ENCODE measurements around the gene KIRREL3.

The KIRREL3 gene

DNA sequence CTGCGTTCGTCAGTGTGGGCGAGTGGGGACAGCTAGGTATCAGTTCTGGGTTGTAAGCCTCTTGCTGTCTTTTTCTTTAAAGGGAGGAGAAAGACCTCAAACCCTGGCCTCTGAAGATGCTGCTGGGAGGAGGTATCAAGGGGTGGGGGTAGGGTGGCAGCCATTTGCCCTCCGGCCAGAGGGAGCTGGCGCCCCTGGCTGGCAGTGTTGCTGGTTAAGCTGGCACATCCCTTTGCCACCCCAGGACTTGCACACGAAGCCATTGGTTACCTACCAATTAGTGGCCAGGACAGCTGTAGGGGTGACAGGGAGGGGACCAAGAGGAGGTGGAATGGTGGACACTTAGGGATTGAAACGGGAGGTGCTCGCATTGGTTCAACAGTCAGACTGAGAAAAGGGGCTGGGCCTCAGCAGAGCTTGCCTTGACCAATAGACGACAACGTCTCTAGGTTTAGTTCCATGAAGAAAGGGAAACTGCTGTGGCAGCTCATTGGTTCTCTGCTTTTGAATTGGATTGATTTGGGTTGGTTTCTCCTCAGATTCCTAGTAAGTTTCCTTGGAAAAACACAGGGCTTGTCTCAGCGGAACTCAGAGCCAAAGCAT, 567.2 kb downstream of the KIRREL3 start:
- DNase-seq (ENCODE audit: low read depth in 1 of 2, low spot score in 1 of 2), result no peak
- TF ChIP-seq JUND (IDR thresholded peaks at IDR 0.05; ENCODE audit: low read depth), result no peak
- in situ Hi-C loops (cut with HindIII; ENCODE audit: low pct_unique_long_range_greater_than_20kb, low sequenced_read_pairs), result no loop called here

DNA sequence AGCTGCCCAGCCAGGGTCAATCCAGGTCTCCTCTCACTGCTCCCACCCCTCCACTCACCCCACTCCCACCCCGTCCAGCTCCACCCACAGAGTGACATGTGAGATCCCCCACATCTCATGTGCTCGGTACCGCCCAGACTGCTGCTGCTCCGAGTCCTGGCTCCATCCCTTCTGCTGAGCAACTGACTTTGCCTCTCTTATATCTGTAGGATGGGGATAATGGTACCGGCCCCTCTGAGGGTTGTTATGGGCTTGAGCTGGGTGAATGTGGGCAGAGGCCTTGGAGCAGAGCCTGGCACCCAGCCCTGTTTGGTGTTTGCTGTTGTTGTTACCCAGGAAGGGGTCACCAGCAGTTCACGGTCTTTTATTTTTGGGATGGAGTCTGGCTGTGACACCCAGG, 568.0 kb downstream of the KIRREL3 start:
- no peak for DNase-seq (ENCODE audit: low read depth in 1 of 2, low spot score in 1 of 2)
- in situ Hi-C loops (cut with HindIII; ENCODE audit: low pct_unique_long_range_greater_than_20kb, low sequenced_read_pairs), result no loop called here
- TF ChIP-seq JUND (IDR thresholded peaks at IDR 0.05; ENCODE audit: low read depth), result no peak

DNA sequence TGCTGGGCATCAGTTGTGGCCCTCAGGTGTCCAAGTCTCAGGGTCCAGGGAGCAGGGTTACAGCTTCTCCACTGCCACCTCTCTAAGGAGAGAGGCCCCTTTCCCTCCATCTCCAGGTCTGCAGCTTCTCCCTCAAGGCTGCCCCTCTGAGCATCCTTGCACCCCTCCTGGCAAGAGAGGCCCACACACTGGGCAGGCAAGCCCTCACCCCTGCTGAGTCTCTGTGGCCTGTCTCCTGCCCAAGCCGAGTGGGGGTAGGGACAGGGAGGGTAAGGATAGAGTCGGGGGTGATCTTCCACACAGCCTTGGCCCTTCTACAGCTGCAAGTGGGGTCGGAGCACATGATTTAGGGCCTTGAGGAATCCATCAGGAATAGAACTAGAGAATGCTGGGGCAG, 568.5 kb downstream of the KIRREL3 start:
- TF ChIP-seq JUND (IDR thresholded peaks at IDR 0.05; ENCODE audit: low read depth), result no peak
- DNase-seq (ENCODE audit: low read depth in 1 of 2, low spot score in 1 of 2), result no peak
- in situ Hi-C loops (cut with HindIII; ENCODE audit: low pct_unique_long_range_greater_than_20kb, low sequenced_read_pairs), result no loop called here

DNA sequence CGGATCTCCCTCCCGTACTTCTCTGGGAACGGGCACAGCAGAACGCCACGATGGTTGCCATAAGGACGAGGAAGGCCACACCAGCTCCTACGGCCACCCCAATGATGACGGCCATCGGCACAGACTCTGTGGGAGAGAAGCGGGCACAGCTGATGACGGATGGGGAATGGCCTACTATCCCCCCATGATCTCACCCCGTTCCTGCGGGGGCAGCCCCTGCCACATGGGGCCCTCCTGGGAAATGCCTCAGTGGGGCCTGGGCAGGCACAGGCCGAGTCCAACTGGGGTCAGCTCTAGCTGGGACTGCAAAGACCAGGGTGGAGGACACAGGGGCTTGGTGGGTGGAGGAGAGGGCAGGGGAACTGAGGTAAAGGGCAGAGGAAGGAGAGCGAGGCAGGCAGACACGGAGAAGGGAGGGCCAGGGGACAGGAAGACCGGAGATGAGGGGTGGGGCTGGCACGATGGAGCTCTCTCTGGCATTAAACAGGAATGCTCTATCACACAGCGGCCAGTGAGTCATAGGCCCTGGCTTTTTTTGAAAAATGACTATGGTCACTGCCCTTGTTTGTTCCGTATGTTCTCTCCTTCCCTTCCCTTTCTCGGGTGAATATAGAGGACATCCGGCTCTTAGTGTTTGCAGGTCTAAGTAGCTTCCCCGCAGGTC, 569.0 kb downstream of the KIRREL3 start:
- no peak for DNase-seq (ENCODE audit: low read depth in 1 of 2, low spot score in 1 of 2)
- in situ Hi-C loops (cut with HindIII; ENCODE audit: low pct_unique_long_range_greater_than_20kb, low sequenced_read_pairs), result no loop called here
- TF ChIP-seq JUND (IDR thresholded peaks at IDR 0.05; ENCODE audit: low read depth), result no peak

DNA sequence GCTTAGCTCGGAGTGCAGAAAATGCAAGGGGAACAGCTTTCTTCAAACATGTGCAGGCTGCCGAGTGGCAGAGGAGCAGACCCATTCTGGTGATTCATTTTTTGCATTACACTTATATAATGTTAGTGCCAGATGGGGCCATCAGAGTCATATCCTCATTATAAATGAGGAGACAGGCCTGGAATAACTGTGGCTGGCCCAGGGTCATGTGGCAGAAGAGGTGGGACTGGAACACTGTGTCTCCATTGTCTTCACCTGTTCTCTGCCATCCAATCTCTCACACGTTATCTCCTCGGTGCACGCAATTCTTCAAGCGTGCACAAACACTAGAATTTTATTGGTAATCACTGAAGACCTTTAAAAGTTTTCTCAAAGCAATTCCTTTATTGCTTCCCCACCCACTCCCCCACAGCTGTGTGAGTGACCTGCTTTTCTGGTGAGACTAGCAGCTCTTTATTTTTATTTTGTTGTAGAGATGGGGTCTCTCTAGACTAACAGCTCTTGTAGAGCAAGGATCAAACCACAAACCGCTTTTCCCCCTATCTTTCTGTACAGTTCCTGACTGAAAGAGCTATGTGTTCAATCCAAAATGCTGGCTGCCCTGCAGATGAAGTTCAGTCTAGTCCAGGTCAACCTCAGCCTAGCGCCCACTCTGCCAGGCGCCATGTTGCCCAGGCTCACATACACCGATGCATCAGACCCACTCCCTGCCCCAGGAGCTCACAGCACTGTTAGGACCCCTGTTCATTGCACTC, 569.8 kb downstream of the KIRREL3 start:
- no peak for DNase-seq (ENCODE audit: low read depth in 1 of 2, low spot score in 1 of 2)
- no peak for TF ChIP-seq JUND (IDR thresholded peaks at IDR 0.05; ENCODE audit: low read depth)
- in situ Hi-C loops (cut with HindIII; ENCODE audit: low pct_unique_long_range_greater_than_20kb, low sequenced_read_pairs), result no loop called here

DNA sequence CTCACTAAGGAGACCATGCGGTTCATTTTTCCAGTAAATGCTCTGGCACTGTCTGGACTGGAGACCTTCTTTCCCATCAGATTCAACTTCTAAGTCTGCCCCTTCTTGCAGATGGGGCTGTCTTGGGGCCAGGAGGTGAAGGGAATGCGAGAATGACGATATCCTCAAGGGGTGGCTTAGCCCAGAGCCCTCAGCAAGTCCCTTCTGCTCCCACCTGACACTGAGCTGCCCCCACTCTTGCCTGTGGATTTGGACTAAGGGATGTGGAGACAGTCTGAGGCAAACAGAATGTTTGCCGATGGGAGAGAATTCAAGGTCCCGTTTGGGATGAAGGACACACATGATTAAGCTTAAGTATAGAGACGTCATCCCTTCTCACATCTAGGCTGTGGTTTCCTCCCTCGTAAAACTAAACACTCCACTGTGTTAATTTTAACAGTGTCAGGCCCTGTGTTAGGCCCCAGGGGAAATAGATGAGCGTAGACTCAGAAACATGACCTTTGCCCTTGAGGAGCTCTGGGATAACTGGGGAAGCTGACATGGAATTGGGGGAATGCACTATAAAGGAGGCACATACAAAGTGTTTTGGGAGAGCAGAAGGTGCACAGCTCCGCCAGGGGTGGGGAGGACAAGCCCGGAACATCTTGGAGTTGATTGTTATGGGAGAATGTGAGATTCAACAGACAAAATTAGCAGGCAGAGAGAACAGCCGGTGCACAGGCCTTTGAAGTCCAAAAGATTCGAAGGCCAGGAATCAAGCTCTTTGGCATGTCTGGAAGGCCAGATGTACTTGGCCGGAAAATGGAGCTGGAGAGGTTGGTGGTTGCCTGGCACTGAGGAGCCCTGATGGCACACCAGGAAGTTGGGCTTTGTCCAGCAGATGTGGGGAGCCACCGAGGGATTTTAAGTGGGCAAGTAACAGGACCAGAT, 573.5 kb downstream of the KIRREL3 start:
- in situ Hi-C loops (cut with HindIII; ENCODE audit: low pct_unique_long_range_greater_than_20kb, low sequenced_read_pairs), result no loop called here
- TF ChIP-seq JUND (IDR thresholded peaks at IDR 0.05; ENCODE audit: low read depth), result no peak
- no peak for DNase-seq (ENCODE audit: low read depth in 1 of 2, low spot score in 1 of 2)

DNA sequence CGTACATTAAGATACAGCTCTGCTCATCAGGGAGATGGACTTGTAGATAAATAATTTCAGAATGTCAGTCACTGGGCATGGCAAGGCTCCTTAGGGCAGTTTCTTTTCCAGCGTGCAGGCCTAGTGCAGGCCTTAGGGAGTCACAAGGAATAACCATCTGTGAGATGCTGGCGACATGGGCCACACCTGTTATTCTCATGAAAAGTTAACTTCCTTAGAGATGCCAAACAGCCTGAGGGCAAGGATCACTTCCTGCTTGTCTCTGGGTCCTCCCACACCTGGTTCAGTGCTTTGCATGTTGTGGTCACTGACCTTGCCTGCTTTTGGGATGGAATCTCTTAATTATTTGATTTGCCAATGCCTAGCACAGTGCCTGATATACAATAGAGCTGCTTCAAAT, 574.5 kb downstream of the KIRREL3 start:
- TF ChIP-seq JUND (IDR thresholded peaks at IDR 0.05; ENCODE audit: low read depth), result no peak
- DNase-seq (ENCODE audit: low read depth in 1 of 2, low spot score in 1 of 2), result peak in 1 of 2 experiments; percentile 73
- in situ Hi-C loops (cut with HindIII; ENCODE audit: low pct_unique_long_range_greater_than_20kb, low sequenced_read_pairs), result no loop called here

DNA sequence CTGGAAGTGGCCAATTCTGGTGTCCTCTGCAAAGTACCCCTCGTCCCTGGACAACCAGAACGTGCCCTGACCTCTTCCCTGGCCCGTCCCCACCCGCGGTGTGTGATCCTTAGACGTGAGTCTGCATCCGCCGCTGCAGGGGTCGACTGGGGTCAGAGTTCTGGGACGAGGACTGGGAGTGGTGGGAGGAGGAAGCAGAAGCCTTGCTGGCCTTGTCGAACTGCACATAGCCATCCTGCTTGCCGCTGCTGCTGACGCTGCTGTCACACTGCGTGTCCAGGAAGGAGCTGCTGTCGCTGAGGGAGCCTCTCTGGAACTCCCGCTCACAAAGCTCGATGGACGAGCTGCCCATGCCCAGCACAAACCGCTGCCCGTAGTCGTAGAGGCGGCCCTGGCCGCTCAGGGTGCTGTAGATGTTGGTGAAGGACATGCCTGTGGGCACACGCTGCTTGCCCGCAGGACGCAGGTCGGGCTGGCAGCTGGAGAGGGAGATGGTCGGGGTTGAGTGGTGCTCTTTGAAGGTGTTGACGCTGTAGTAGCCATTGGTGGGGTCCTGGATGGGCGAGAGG, 576.0 kb downstream of the KIRREL3 start:
- in situ Hi-C loops (cut with HindIII; ENCODE audit: low pct_unique_long_range_greater_than_20kb, low sequenced_read_pairs), result no loop called here
- no peak for TF ChIP-seq JUND (IDR thresholded peaks at IDR 0.05; ENCODE audit: low read depth)
- DNase-seq (ENCODE audit: low read depth in 1 of 2, low spot score in 1 of 2), result no peak

DNA sequence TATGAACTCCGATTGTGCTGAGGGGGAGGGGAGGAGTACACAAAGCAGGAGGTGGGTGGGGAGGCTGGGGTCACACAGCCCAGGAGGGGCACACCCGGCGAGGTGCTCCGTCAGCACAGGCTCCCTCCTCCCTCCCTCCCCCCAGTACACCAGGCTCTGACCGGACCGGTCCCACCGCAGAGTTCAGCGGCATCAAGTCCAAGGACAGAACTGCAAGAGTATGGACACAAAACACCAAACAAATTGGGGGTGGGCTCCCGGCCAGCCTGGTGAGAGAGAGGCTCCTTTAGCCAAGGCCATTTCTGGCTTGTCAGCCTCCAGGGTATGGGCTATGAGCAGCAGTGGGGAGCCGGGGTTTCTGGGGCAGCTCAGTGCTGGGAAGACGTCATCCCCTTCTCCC, 576.8 kb downstream of the KIRREL3 start:
- no peak for DNase-seq (ENCODE audit: low read depth in 1 of 2, low spot score in 1 of 2)
- in situ Hi-C loops (cut with HindIII; ENCODE audit: low pct_unique_long_range_greater_than_20kb, low sequenced_read_pairs), result no loop called here
- no peak for TF ChIP-seq JUND (IDR thresholded peaks at IDR 0.05; ENCODE audit: low read depth)

DNA sequence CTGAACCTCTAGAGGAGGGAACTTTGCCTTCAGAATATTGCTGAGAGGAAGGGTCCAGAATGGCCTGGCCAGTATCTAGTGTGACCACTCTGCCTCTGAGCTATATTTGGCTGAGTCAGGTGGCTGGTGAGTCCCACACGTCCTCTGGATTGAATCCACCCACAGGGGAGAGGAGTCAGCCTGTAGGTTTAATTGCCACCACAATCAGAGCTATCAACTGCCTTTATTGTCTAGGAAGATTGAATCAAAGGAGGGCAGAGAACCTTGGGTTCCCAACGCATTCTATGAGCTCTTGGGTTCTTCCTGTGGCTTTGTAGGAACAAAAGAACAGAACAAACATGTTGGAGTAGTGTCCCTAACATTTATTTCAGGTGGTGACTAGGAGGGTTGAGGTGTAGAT, 577.4 kb downstream of the KIRREL3 start:
- in situ Hi-C loops (cut with HindIII; ENCODE audit: low pct_unique_long_range_greater_than_20kb, low sequenced_read_pairs), result no loop called here
- no peak for DNase-seq (ENCODE audit: low read depth in 1 of 2, low spot score in 1 of 2)
- no peak for TF ChIP-seq JUND (IDR thresholded peaks at IDR 0.05; ENCODE audit: low read depth)

DNA sequence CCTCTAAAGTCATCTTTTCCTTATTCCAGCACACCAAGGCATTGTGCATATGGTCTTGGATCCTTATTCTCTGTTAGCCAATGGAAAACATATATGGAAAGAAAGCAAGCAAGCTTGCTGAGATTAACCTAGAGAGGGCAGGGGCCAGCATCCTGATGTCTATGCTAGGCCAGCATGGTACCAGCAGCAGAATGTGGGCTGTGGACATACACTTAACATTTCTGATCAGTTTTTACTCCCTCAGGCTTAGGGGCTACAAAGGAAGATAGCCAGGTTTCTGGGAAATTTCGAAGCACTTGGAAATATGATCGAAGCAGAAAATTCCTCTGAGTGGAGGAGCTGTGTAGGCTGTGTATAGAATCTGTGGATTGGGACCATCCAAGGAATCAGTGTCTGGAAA, 578.1 kb downstream of the KIRREL3 start:
- TF ChIP-seq JUND (IDR thresholded peaks at IDR 0.05; ENCODE audit: low read depth), result no peak
- in situ Hi-C loops (cut with HindIII; ENCODE audit: low pct_unique_long_range_greater_than_20kb, low sequenced_read_pairs), result no loop called here
- DNase-seq (ENCODE audit: low read depth in 1 of 2, low spot score in 1 of 2), result no peak

DNA sequence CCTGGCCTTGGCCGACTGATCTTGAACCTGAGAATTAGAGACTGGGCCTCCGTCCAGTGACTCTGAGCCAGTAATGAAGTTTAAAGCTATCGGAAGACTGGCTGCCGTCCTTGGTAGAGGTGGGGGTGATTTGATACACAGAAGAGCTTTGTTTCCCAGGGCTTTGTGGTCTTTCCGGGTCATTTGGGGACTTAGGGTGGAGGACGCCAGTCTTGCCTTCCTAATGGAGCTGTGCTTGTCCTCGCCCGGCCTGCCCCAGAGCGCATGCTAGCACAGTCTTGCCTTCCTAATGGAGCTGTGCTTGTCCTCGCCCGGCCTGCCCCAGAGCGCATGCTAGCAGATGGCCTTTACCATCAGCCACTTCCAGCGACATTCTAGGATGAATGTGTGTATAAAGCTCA, 579.3 kb downstream of the KIRREL3 start:
- in situ Hi-C loops (cut with HindIII; ENCODE audit: low pct_unique_long_range_greater_than_20kb, low sequenced_read_pairs), result no loop called here
- TF ChIP-seq JUND (IDR thresholded peaks at IDR 0.05; ENCODE audit: low read depth), result no peak
- no peak for DNase-seq (ENCODE audit: low read depth in 1 of 2, low spot score in 1 of 2)

All from T47D (cell line).